H1 (cell line): Measurements from ENCODE around the gene UBE2J1. TPM values are rescaled to one million over a fixed set of nuclear protein-coding genes. Genes with fewer than 3 reads are reported as not detected.

Source experiments
- ASH2L ChIP-seq: fragments of 200-600, 300-600 bp; sonication (generic); IDR thresholded peaks from one replicate; pipeline ENCODE4 v1.7.1; 2017; ENCODE audit warnings: low read length
- POU5F1 ChIP-seq: IDR thresholded peaks from 2 replicates; pipeline ENCODE4 v1.6.1; 2011; ENCODE audit warnings: low read depth, mild to moderate bottlenecking, low read length, moderate library complexity
- RXRA ChIP-seq: IDR thresholded peaks from 2 replicates; pipeline ENCODE4 v1.6.1; 2011; ENCODE audit warnings: low read depth, mild to moderate bottlenecking, low read length, moderate library complexity; ENCODE audit not compliant: insufficient read depth
- polyA plus RNA-seq, 7 experiments: library from polyadenylated mRNA; depleted of rRNA in 3 of 7; stranded (reverse) in 5 of 7; unstranded in 2 of 7; fragments of >200 nt in 5 of 7; fragments of 200-250 nt in 2 of 7; gene quantifications; 1 replicate in 5 of 7; 2 replicates in 1 of 7; 4 replicates in 1 of 7; pipeline versions ENCODE4 v1.2.1 to v1.2.3, GENCODE V29; 2011 to 2013; ENCODE audit warnings: missing spikeins in 2 of 7, mixed read lengths in 2 of 7
- total RNA-seq: library from RNA; stranded (reverse); fragmentation: NEBNext Ultra II Directional; extraction: Animal tissue kit (Norgen Biotek cat#: 25700); gene quantifications from 2 replicates; pipeline ENCODE4 v1.2.1, GENCODE V29; 2021

Gene UBE2J1
- total and polyA plus RNA-seq, 2 of the 8 experiments (the other 6 are each of a cell fraction or from before 2014, with no cell fraction given) = 8.5 to 15.2 TPM

DNA sequence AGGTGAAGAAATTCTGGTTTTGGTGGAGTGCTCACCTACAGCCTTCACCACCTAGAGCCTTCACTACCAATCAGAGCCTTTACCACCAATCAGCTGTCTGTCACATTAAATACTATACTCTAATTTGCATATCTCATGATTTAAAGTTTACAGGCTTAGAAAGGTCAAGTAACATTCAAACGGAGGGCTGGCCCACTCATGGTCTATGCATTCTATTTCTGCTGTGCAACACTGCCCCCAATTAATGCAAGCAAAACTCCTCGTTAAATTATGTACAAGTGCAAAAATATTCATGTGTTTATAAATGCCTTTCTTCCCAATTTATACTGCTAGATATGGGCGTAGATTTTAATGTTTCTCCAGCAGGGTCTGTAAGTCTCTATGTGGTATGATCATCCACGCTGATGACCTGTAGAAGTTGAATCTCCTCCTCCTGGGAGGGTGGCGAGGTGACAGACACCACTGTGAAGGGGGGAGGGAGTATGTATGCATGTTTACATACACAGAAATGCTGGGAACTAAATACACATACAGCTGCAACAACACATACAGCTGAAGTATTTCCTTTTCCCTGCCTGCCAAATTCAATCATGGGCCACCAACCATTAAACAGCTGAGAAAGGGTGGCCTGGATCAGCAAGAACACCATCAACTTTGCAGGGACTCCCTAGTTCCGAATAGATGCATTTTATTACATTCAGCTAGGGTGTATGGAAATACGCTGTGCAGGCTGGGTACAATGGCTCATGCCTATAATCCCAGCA, 46.4 kb upstream of the UBE2J1 start (continued):
- TF ChIP-seq POU5F1 (no peak), ASH2L (no peak), RXRA (no peak)
